IPS DF 19.7 (cell line): ENCODE data around the gene ZNF276.
"Not testable (repeated sequence)": the region's sequence is repeated elsewhere in the genome, so short reads cannot be mapped to it uniquely, and the experiment has no call there.

Experiments used
- DNase-seq: peaks from one replicate; pipeline ENCODE4 v3.0.0-alpha.2; 2013; ENCODE audit warnings: low read depth, low spot score

The ZNF276 gene

GRCh38 chr16:89695875-89696669 lies 25.3 kb upstream of the ZNF276 start:
- no peak for DNase-seq

- no peak for DNase-seq
Observed at GRCh38 chr16:89696670-89697128, 24.6 kb upstream of the ZNF276 start.

- DNase-seq, result no peak
Observed at GRCh38 chr16:89697161-89697615, 24.1 kb upstream of the ZNF276 start.

- DNase-seq, result no peak
Observed at GRCh38 chr16:89697616-89698331, 23.6 kb upstream of the ZNF276 start.

GRCh38 chr16:89698717-89699116 lies 22.6 kb upstream of the ZNF276 start:
- not testable (repeated sequence) for DNase-seq

GRCh38 chr16:89699629-89700099 lies 21.7 kb upstream of the ZNF276 start:
- DNase-seq, result not testable (repeated sequence)

- DNase-seq, result peak; percentile 95
Observed at GRCh38 chr16:89700100-89700648, 21.2 kb upstream of the ZNF276 start.

- DNase-seq, result no peak
Observed at GRCh38 chr16:89700649-89701424, 20.5 kb upstream of the ZNF276 start.

- no peak for DNase-seq
Observed at GRCh38 chr16:89701425-89702406, 19.6 kb upstream of the ZNF276 start, which contains the start of gene SPATA2L. Gene SPATA2L (minus strand): TSS chr16:89701705. CDS start chr16:89701232, 473 bp downstream.

- no peak for DNase-seq
Observed at GRCh38 chr16:89704281-89704680, 17.1 kb upstream of the ZNF276 start.

- DNase-seq, result no peak
Observed at GRCh38 chr16:89705006-89705405, 16.3 kb upstream of the ZNF276 start.

GRCh38 chr16:89706518-89707260 lies 14.6 kb upstream of the ZNF276 start:
- DNase-seq, result no peak

- no peak for DNase-seq
Observed at GRCh38 chr16:89707695-89708094, 13.6 kb upstream of the ZNF276 start.

GRCh38 chr16:89708481-89708931 lies 12.8 kb upstream of the ZNF276 start:
- DNase-seq, result no peak

- no peak for DNase-seq
Observed at GRCh38 chr16:89709166-89709565, 12.2 kb upstream of the ZNF276 start.

- DNase-seq, result no peak
Observed at GRCh38 chr16:89709716-89710432, 11.5 kb upstream of the ZNF276 start.

- DNase-seq, result no peak
Observed at GRCh38 chr16:89710709-89711564, 10.4 kb upstream of the ZNF276 start.
